Hippocampal formation (tissue), 2 donors: Measurements from ENCODE around the gene DLG1.
"Not testable (repeated sequence)": the region's sequence is repeated elsewhere in the genome, so short reads cannot be mapped to it uniquely, and the experiment has no call there.

ENCODE experiments used
- DNase-seq, 2 donors: peaks; one replicate each; lab custom pipeline; 2025; lab: John Stamatoyannopoulos, UW

Gene DLG1

GRCh38 chr3:197209366-197210260 lies 88.8 kb downstream of the DLG1 start:
- no peak for DNase-seq

- DNase-seq: no peak
These were observed 91.5 kb downstream of the DLG1 start for GRCh38 chr3:197206913-197207312.

- no peak for DNase-seq
These were observed 92.7 kb downstream of the DLG1 start for GRCh38 chr3:197205675-197206074.

- DNase-seq: no peak
These were observed 93.1 kb downstream of the DLG1 start for GRCh38 chr3:197205265-197205664.

GRCh38 chr3:197204736-197205135 lies 93.7 kb downstream of the DLG1 start:
- no peak for DNase-seq

- DNase-seq: no peak
These were observed 94.7 kb downstream of the DLG1 start for GRCh38 chr3:197203714-197204146.

GRCh38 chr3:197202694-197203093 lies 95.7 kb downstream of the DLG1 start:
- no peak for DNase-seq

- no peak for DNase-seq
These were observed 96.5 kb downstream of the DLG1 start for GRCh38 chr3:197201791-197202452.

GRCh38 chr3:197200856-197201255 lies 97.6 kb downstream of the DLG1 start:
- not testable (repeated sequence) for DNase-seq

- no peak for DNase-seq
These were observed 101.1 kb downstream of the DLG1 start for GRCh38 chr3:197197334-197197733.

GRCh38 chr3:197196192-197196591 lies 102.2 kb downstream of the DLG1 start:
- no peak for DNase-seq

GRCh38 chr3:197195326-197195725 lies 103.1 kb downstream of the DLG1 start:
- DNase-seq: no peak

GRCh38 chr3:197193759-197194158 lies 104.7 kb downstream of the DLG1 start:
- not testable (repeated sequence) for DNase-seq

GRCh38 chr3:197191897-197192296 lies 106.5 kb downstream of the DLG1 start:
- no peak for DNase-seq

GRCh38 chr3:197189623-197190022 lies 108.8 kb downstream of the DLG1 start:
- no peak for DNase-seq

GRCh38 chr3:197188963-197189362 lies 109.4 kb downstream of the DLG1 start:
- no peak for DNase-seq

GRCh38 chr3:197186887-197187588 lies 111.4 kb downstream of the DLG1 start:
- DNase-seq: peak in 1 of 2 donors; percentile 83

- peak in 1 of 2 donors; percentile 18 for DNase-seq
These were observed 114.8 kb downstream of the DLG1 start for GRCh38 chr3:197183582-197183981.

GRCh38 chr3:197181741-197182140 lies 116.7 kb downstream of the DLG1 start:
- DNase-seq: no peak

- DNase-seq: no peak
These were observed 119.4 kb downstream of the DLG1 start for GRCh38 chr3:197178998-197179397.

- DNase-seq: no peak
These were observed 122.9 kb downstream of the DLG1 start for GRCh38 chr3:197175503-197175902.

GRCh38 chr3:197174927-197175326 lies 123.5 kb downstream of the DLG1 start:
- DNase-seq: no peak

GRCh38 chr3:197173620-197174019 lies 124.8 kb downstream of the DLG1 start:
- DNase-seq: no peak
